Uterus (tissue), 2 donors: Measurements from ENCODE around the gene RIPOR2.
"Not testable (repeated sequence)": the region's sequence is repeated elsewhere in the genome, so short reads cannot be mapped to it uniquely, and the experiment has no call there.

Source experiments
- POLR2A ChIP-seq, 2 donors: fragments of 450-650 bp; IDR thresholded peaks; one replicate each; pipeline ENCODE4 v1.6.1; 2016; ENCODE audit warnings: antibody characterized with exemption in 2 of 2, mild to moderate bottlenecking in 1 of 2, moderate library complexity in 1 of 2
- TF ChIP-seq, protein P1 (sequence below), 4 experiments: fragments of 200-600 bp in 2 of 4; fragments of 450-650 bp in 2 of 4; sonication (generic) in 2 of 4; IDR thresholded peaks; one replicate each; pipeline ENCODE4 v1.5.1; 2016 to 2019; ENCODE audit warnings: antibody characterized with exemption in 4 of 4, mild to moderate bottlenecking in 2 of 4, moderate library complexity in 1 of 4

- TF ChIP-seq POLR2A (IDR thresholded peaks at IDR 0.05), result not testable (repeated sequence)
- TF ChIP-seq, protein P1, sequence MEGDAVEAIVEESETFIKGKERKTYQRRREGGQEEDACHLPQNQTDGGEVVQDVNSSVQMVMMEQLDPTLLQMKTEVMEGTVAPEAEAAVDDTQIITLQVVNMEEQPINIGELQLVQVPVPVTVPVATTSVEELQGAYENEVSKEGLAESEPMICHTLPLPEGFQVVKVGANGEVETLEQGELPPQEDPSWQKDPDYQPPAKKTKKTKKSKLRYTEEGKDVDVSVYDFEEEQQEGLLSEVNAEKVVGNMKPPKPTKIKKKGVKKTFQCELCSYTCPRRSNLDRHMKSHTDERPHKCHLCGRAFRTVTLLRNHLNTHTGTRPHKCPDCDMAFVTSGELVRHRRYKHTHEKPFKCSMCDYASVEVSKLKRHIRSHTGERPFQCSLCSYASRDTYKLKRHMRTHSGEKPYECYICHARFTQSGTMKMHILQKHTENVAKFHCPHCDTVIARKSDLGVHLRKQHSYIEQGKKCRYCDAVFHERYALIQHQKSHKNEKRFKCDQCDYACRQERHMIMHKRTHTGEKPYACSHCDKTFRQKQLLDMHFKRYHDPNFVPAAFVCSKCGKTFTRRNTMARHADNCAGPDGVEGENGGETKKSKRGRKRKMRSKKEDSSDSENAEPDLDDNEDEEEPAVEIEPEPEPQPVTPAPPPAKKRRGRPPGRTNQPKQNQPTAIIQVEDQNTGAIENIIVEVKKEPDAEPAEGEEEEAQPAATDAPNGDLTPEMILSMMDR (IDR thresholded peaks at IDR 0.05), result not testable (repeated sequence)
Measured at GRCh38 chr6:24765968-24766367, 169.8 kb downstream of the RIPOR2 start.
